Aorta (tissue), 5 donors: ENCODE data around the gene BARHL1. TPM values are rescaled to one million over a fixed set of nuclear protein-coding genes. Genes with fewer than 3 reads are reported as not detected.

Experiments used
- ATAC-seq: fragments of 200-7000 bp; cut with Tn5 transposase; one replicate; pipeline ENCODE4 v1.9.1; 2022; ENCODE audit warnings: moderate library complexity; ENCODE audit not compliant: low FRiP score
- DNase-seq, 2 donors: peaks; one replicate each; pipeline ENCODE4 v3.0.0-alpha.2; 2020
- H3K27ac ChIP-seq, 2 donors: one replicate each; pipeline ENCODE4 v1.5.1; 2013; ENCODE audit warnings: low read length in 2 of 2, mild to moderate bottlenecking in 2 of 2, moderate library complexity in 2 of 2, control low read depth in 1 of 2, inconsistent platforms in 1 of 2, low read depth in 1 of 2
- H3K27me3 ChIP-seq, 2 donors: one replicate each; pipeline ENCODE4 v1.6.1; 2013; ENCODE audit warnings: control low read depth in 1 of 2, low read length in 1 of 2, mild to moderate bottlenecking in 1 of 2, moderate library complexity in 1 of 2; ENCODE audit not compliant: insufficient read depth in 2 of 2, control insufficient read depth in 1 of 2
- H3K36me3 ChIP-seq, 2 donors: one replicate each; pipeline ENCODE4 v1.6.1; 2013; ENCODE audit warnings: control low read depth in 1 of 2, low read length in 1 of 2, mild to moderate bottlenecking in 1 of 2; ENCODE audit not compliant: insufficient read depth in 2 of 2, control insufficient read depth in 1 of 2
- H3K4me1 ChIP-seq, 2 donors: one replicate each; pipeline ENCODE4 v1.6.1; 2013; ENCODE audit warnings: low read length in 2 of 2, control low read depth in 1 of 2, mild to moderate bottlenecking in 1 of 2, moderate library complexity in 1 of 2; ENCODE audit not compliant: insufficient read depth in 2 of 2, control insufficient read depth in 1 of 2
- H3K4me3 ChIP-seq, 2 donors: one replicate each; pipeline ENCODE4 v1.5.1; 2013; ENCODE audit warnings: low read length in 2 of 2, control low read depth in 1 of 2, mild to moderate bottlenecking in 1 of 2
- H3K9me3 ChIP-seq: one replicate; pipeline ENCODE4 v1.6.1; 2013; ENCODE audit warnings: mild to moderate bottlenecking, low read length; ENCODE audit not compliant: control insufficient read depth
- whole genome bisulfite sequencing, 2 donors: extraction: QIAGEN DNeasy Blood & Tissue Kit; methylation state at CpG; one replicate each; pipeline ENCODE4 v1.1.7; 2013; 5-methylcytosine and 5-hydroxymethylcytosine counted together
- intact Hi-C, 2 donors: fragments of 100-400 bp; cut with DNase I; formaldehyde crosslinking; loops; one replicate each; pipeline versions ENCODE4 v1.14.2 to v1.15.0; 2022
- polyA plus RNA-seq, 2 donors: library from polyadenylated mRNA; stranded (reverse); fragments of 200-250 nt; gene quantifications; one replicate each; pipeline ENCODE4 v1.2.3, GENCODE V29; 2013
- total RNA-seq, 2 donors: library from RNA; stranded (reverse); fragmentation: NEBNext Ultra II Directional; extraction: Animal tissue kit (Norgen Biotek cat#: 25700); gene quantifications; one replicate each; pipeline ENCODE4 v1.2.1, GENCODE V29; 2021
- donor health status: healthy with polysubstance abuse.
- donor health status: Bipolar disorder and iron deficiency.
- donor health status: DM: no; HTN: no; CAD: no.
- donor health status: DM: no; HTN: no; CAD: no.
- donor health status: DM: yes; HTN: yes; CAD: no.

BARHL1 gene
- total and polyA plus RNA-seq, 4 donors: not detected

DNA sequence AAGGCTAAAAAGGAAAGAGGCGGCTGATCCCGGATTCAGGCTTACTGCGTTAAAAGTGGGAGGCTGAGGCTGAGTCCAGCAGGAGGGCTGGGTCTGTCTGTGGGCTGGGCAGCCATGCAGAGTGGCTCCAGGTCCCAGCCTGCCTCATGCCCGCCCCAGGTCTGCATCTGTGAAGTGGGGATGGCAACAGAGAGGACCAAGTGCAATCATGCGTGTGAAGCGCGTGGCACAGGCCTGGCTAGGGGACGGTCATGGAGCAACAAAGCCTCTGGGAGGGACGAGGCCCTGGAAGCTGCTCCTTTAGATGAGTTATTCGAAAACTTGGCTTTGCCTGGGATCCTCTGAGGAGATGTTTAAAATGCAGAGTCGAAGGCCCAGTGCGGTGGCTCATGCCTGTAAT, 30.4 kb upstream of the BARHL1 start:
- no peaks in the 10 kb centered on the region for H3K36me3 ChIP-seq

DNA sequence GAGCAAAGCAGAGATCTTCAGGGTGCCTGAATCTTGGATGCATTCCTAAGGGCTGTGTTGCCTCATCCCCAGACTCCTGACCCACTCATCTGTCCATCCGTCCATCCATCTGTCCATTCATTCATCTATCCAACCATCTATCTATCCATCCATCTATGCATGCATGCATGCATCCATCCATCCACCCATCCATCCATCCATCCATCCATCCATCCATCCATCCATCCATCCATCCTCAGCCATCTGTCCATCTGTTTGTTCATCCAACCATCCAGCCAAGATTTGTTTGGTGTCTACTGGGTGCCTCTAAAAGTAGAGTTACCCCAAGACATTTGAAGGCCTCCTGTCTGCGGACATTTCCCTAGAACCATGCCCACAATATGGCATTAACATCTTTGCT, 27.7 kb upstream of the BARHL1 start:
- H3K4me3 ChIP-seq: no peak overlapping the region
- WGBS, 2 donors: 87% methylated on average over 2 of the region's 2 CpGs

More for the DNA sequence above, 30.4 kb upstream of the BARHL1 start:
- DNase-seq (no peak), ATAC-seq (no peak)
- Histone ChIP-seq H3K9me3 (no peaks in the 10 kb centered on the region), H3K27me3 (peaks cover 0 to 2% of the 10 kb centered on the region in 2 donors), H3K4me1 (no peaks in the 10 kb centered on the region), H3K27ac (no peak overlapping the region), H3K4me3 (no peak overlapping the region)
- WGBS, 2 donors: 85 to 87% methylated on average over 12 of the region's 12 CpGs
- intact Hi-C loops: no loop called here

GRCh38 chr9:132555528-132555927, 26.9 kb upstream of the BARHL1 start:
- ATAC-seq: no peak
- Histone ChIP-seq H3K27me3 (no peaks in the 10 kb centered on the region), H3K4me3 (no peak overlapping the region), H3K9me3 (no peaks in the 10 kb centered on the region), H3K4me1 (no peaks in the 10 kb centered on the region), H3K36me3 (no peaks in the 10 kb centered on the region), H3K27ac (no peak overlapping the region)
- WGBS, 2 donors: 67 to 74% methylated on average over 8 of the region's 8 CpGs
- intact Hi-C loops: no loop called here
- no peak for DNase-seq

More for the DNA sequence above, 27.7 kb upstream of the BARHL1 start:
- no peaks in the 10 kb centered on the region for H3K27me3 ChIP-seq
- no peaks in the 10 kb centered on the region for H3K4me1 ChIP-seq
- no peak overlapping the region for H3K27ac ChIP-seq
- no peak for DNase-seq
- no peaks in the 10 kb centered on the region for H3K9me3 ChIP-seq
- no peak for ATAC-seq
- intact Hi-C loops: no loop called here
- H3K36me3 ChIP-seq: no peaks in the 10 kb centered on the region

GRCh38 chr9:132556235-132556634, 26.2 kb upstream of the BARHL1 start:
- no peaks in the 10 kb centered on the region for H3K36me3 ChIP-seq
- H3K9me3 ChIP-seq: no peaks in the 10 kb centered on the region
- no peak overlapping the region for H3K4me3 ChIP-seq
- H3K27ac ChIP-seq: no peak overlapping the region
- intact Hi-C loops: no loop called here
- ATAC-seq (no peak), DNase-seq (no peak)
- H3K4me1 ChIP-seq: no peaks in the 10 kb centered on the region
- WGBS, 2 donors: 48 to 61% methylated on average over 6 of the region's 6 CpGs
- no peaks in the 10 kb centered on the region for H3K27me3 ChIP-seq

GRCh38 chr9:132556714-132557113, 25.7 kb upstream of the BARHL1 start:
- Histone ChIP-seq H3K4me3 (no peak overlapping the region), H3K27me3 (no peaks in the 10 kb centered on the region), H3K4me1 (no peaks in the 10 kb centered on the region), H3K9me3 (no peaks in the 10 kb centered on the region), H3K36me3 (no peaks in the 10 kb centered on the region), H3K27ac (no peak overlapping the region)
- intact Hi-C loops: no loop called here
- ATAC-seq (no peak), DNase-seq (no peak)
- 19 to 33% methylated on average over 26 of the region's 26 CpGs for WGBS, 2 donors

GRCh38 chr9:132557159-132557558, 25.2 kb upstream of the BARHL1 start:
- no peaks in the 10 kb centered on the region for H3K27me3 ChIP-seq
- H3K4me3 ChIP-seq: no peak overlapping the region
- 75% methylated on average over 15 of the region's 15 CpGs for WGBS, 2 donors
- intact Hi-C loops: no loop called here
- H3K36me3 ChIP-seq: no peaks in the 10 kb centered on the region
- H3K27ac ChIP-seq: no peak overlapping the region
- no peak for DNase-seq
- H3K9me3 ChIP-seq: no peaks in the 10 kb centered on the region
- ATAC-seq: no peak
- H3K4me1 ChIP-seq: no peaks in the 10 kb centered on the region

- Histone ChIP-seq H3K9me3 (no peaks in the 10 kb centered on the region), H3K4me3 (no peak overlapping the region), H3K27ac (no peak overlapping the region), H3K4me1 (no peaks in the 10 kb centered on the region), H3K27me3 (no peaks in the 10 kb centered on the region), H3K36me3 (no peaks in the 10 kb centered on the region)
- DNase-seq (no peak), ATAC-seq (no peak)
- intact Hi-C loops: no loop called here
- 86 to 89% methylated on average over 2 of the region's 2 CpGs for WGBS, 2 donors
Measured at GRCh38 chr9:132559711-132560110, 22.7 kb upstream of the BARHL1 start.

DNA sequence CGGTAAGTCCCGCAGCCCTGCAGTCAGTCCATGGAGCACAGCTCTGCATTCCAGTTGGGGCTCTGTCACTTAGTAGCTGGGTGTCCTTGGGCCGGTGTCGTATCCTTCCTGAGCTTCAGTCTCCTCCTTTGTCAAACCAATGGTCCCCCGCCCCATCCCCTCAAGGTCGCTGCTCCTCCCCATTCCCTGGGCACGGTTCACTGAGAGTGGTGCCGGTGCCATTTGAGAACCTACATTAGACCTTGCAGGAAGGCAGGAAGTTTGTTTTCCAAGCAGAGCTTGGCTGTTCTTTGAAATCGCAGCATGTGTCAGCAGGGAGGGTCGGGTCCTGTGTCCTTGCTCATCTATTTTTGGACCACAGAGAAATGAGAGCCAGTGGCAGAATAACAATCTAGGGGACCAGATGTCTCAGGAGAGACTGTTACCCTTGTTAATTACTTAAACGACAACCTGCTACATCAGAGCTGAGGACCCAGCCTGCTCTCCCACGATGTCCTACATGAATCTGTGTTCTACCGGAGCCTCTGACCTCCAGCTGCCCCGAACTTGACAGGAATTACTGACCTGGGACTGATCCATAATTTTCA, 21.7 kb upstream of the BARHL1 start:
- no peaks in the 10 kb centered on the region for H3K9me3 ChIP-seq
- no peaks in the 10 kb centered on the region for H3K4me1 ChIP-seq
- WGBS, 2 donors: 16 to 18% methylated on average over 14 of the region's 14 CpGs
- H3K36me3 ChIP-seq: no peaks in the 10 kb centered on the region
- no peak overlapping the region for H3K4me3 ChIP-seq
- H3K27me3 ChIP-seq: no peaks in the 10 kb centered on the region
- no peak overlapping the region for H3K27ac ChIP-seq
- DNase-seq (no peak), ATAC-seq (no peak)
- intact Hi-C loops: no loop called here

DNA sequence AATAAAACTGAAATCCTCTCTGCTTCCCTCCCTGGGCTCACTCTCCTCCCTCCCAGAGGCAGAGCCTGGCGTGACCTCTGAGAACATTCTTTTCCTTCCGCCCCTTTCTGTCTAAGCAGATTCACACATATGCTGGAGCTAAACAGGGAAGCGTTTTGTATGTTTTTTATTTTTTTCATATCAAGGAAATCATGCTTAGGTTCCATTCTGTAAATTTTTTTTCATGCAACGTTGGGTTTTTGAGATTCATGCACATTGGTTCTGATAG, 20.2 kb upstream of the BARHL1 start:
- no peaks in the 10 kb centered on the region for H3K36me3 ChIP-seq
- intact Hi-C loops: no loop called here
- H3K27ac ChIP-seq: no peak overlapping the region
- DNase-seq: no peak
- H3K9me3 ChIP-seq: no peaks in the 10 kb centered on the region
- H3K4me3 ChIP-seq: no peak overlapping the region
- H3K4me1 ChIP-seq: no peaks in the 10 kb centered on the region
- whole genome bisulfite sequencing, 2 donors: 22 to 29% methylated on average over 4 of the region's 4 CpGs
- H3K27me3 ChIP-seq: no peaks in the 10 kb centered on the region
- ATAC-seq: no peak
